Measurements from ENCODE around the gene SORCS2.

The SORCS2 gene

GRCh38 chr4:7382634-7383014 lies 190.3 kb downstream of the SORCS2 start:
- DNase-seq = no peak

GRCh38 chr4:7383266-7383665 lies 190.9 kb downstream of the SORCS2 start:
- DNase-seq = no peak

DNA sequence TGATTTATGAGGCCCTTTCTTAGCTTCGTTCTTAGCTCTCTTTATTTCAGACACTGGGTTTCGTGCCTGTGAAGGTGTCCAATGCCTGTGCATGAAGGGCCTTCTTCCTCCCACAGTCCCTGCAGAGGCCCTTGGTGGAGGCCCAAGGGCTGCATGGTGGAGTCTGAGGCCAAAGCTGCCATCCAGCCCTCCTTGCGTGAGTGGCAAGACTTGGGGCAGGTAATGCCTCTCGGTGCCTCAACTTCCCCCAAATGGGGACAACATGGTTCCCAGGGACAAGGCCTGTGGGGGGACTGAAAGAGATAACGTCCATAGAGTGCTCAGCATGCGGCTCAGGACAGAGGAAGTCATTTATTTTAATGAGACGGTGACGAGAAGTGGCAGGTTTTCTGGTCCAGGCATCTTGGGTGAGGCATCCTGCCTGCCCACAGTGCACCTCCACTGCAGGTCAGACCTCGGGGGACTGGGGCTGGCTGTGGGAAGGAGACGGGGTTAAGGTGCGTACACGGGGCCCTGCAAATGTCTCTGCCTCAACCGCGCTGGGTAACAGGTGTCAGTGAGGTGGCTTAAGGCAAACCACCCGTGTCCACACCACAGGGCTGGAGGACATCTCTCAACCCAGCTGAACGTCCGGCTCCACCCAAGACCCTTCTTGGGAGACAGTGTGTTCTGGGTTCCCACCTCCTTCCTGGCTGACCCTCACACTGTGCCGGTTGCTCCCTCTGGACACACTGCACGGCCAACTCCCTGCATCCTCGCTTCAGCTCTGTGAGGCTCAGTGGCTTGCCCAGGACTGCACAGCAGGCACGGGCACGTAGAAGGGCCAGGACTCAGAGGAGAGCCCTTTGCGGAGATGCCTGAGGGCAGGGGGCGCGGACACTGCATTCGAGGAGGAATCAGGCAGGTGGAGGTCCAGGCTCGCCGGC lies 191.9 kb downstream of the SORCS2 start:
- no peak for DNase-seq

DNA sequence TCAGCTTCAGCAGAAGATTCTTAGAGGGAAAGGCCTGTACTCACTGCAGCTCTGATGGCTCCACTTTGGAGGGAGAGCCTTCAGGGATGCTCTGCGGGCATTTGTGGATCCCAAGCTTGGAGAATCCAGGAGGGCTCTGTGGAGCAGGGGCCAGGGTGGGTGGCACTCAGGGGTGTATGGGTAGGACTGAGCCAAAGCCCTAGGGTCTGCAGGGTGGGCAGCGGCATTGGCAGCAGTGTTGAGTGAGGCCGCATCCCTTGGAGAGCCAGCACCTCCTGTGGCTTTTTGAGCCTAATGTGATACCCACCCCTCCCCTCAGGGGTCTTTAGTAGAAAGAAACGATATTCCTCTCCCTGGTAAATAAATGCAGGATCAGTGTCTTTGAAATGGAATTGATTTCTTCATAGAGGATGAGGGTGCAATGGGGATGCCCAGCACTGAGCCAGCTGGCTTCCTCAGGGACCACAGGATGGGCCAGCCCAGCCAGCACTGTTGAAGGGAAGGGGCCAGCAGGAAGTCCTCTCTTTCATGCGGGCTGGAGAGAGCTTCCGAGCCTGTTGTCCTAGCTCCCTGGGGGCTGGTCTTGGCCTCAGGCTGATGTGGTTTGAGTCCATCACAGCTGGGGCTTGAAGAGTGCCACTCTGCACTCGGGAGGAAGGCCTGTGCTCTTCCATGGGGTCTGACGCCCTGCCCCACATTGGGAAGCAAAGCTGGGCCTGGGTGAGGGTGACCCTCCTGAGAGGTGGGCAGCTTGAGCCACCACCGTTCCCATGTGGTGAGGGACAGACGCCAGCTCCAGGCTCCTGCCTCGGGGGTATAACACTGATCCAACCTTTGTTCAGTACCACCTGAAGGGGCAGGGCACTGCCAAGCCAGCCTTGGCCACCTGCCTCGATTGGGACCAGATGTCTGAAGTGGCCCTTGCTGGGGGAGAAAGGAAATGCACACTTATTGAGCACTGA lies 192.9 kb downstream of the SORCS2 start:
- no peak for DNase-seq

- no peak for DNase-seq
These were observed 195.6 kb downstream of the SORCS2 start for GRCh38 chr4:7387925-7388324.

- no peak for DNase-seq
These were observed 196.3 kb downstream of the SORCS2 start for GRCh38 chr4:7388627-7389026.

- no peak for DNase-seq
These were observed 196.9 kb downstream of the SORCS2 start for GRCh38 chr4:7389101-7389701.

GRCh38 chr4:7389719-7390118 lies 197.4 kb downstream of the SORCS2 start:
- DNase-seq = no peak

GRCh38 chr4:7390336-7390735 lies 198.0 kb downstream of the SORCS2 start:
- DNase-seq = no peak

GRCh38 chr4:7390906-7391636 lies 198.7 kb downstream of the SORCS2 start:
- DNase-seq = no peak

- no peak for DNase-seq
These were observed 199.5 kb downstream of the SORCS2 start for GRCh38 chr4:7391637-7392437.

DNA sequence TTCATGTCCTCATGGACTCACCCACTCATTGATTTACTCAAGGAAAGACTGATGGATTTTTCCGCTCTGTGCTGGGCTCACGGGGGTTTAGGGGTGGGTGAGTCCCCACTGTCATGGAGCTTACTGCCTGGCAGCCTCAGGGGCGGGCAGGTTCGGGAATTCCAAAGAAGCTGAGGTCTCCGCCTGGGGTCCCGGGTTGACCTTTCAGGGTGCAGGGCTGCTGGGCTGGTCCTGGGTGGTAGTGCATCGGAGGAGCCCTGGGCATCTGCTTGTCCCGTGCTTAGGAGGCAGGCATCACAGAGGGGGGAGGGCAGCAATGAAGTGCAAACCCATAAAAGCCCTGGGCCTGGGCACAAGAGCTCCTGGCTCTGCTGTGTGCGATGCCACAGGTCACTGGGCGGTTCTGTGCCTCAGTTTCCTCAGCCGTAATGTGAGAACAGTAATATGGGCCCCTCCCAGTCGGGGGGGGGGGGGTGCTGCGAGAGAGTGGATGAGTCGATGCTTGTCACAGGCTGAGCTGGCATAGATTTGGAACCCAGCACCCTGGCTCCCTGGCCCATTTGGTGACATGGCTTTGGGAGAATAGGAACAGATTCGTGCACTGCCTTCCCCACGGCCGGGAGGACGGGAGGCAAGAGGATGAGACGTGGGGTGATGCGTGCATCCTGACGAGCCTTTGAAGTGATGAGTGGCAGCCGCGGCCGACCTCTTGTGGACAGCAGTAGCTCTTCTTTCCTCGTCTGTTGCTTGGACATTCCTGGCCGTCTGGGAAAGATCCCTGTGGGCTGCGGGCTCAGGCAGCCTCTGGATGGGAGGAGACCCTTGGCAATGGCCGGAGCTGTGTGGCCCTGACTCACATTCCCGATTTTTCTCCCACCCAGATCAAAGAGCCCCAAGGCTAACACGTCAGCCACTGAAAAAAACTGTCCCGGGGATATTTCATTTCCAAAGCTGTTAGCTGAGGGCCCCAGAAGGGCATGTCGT lies 200.4 kb downstream of the SORCS2 start:
- no peak for DNase-seq

DNA sequence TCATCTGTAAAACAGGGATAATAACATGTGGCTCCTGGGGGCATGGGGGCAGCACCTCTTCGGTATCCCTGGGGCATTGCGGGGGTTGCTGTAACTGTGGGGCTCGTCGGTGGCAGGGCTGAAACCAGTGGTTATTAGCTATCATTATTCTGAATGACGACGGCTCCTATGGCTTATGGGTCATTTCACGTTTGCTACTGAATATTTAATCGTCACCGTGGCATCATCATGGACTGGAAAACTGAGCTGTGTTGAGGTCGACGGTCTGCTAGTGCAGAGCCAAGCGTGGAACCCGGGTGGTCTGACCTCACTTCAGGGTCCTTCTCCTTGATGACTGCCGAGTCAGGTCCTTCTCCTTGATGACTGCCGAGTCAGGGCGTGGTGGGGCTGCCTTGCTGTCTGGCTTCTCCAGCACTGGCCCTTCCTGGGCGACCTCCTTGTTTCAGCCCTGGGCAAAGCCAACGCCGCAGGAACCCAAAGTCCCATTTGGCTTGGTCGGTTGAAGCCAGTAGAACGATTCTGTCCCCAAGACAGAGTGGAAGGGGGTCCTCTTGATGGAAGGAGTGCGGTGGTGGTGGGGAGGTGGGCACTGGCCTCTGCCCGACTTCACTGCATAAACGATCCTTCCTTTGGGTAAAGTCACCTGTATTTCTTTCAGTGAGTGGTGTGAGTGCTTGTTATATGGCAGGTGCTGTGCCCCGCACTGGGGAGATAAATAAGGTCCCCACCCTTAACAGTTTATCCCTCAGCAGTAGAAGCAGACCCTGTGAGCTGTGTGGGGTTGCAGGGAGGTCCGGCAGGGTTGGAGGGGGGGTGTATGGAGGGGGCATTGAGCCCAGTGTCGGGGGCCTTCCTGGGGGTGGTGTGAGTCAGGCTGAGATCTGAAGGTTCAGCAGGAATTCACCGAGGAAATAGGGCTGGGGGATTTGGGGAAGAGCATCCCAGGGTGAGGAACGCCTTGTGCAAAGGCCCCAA lies 201.6 kb downstream of the SORCS2 start:
- DNase-seq = no peak

DNA sequence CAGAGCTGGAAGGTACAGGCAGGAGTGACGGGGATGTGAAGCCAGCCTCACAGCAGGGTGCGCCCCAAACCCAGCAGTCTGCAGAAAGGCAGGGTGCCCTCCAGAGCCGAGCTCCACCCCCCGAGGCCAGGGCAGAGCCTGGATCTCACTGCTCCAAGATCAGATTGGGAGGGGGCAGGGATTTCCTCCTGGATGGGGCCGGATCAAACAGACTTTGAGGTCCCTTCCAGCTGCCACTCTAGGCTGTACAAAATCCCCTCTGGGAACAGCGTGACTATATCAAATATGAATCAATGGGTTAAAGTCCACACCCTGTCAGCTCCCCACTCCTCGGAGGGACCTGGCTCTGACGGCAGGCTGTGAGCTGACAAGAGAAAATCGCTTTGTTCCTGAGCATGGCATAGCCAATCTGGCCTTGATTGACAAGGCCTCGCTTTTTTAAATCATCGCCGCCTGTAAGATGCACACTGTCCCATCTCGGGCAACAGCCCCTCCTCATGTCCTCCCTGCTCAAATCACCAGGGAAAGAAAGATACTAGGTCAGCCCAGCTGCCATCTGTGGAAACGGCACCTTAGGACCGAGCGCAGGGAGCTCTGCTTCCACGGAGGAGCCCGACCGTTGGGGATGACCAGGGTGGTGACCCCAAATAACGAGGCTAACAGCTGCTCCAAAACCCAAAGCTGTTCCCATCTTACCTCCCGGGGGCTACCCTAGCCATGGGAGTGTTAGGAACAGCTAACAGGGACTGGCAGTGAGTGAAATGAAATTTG lies 202.5 kb downstream of the SORCS2 start:
- no peak for DNase-seq

DNA sequence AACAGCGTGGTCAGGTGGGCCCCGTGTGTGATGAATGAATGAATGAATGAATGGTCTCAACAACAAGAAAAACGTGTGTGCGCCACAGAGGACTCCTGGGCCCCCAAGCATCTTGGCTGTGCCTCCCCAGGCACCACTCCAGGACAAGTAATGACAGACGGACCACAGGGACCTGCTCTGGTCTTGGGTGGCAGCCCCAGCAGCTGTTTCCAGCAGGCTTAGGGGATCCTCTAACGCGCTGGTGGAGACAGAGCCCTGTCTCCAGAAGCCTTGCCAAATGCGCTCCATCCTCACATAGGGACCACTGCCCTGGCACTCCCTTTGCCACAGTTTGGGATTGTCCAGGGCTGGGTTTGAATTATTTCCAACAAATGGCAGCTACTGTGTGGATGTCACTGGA lies 203.3 kb downstream of the SORCS2 start:
- no peak for DNase-seq

DNA sequence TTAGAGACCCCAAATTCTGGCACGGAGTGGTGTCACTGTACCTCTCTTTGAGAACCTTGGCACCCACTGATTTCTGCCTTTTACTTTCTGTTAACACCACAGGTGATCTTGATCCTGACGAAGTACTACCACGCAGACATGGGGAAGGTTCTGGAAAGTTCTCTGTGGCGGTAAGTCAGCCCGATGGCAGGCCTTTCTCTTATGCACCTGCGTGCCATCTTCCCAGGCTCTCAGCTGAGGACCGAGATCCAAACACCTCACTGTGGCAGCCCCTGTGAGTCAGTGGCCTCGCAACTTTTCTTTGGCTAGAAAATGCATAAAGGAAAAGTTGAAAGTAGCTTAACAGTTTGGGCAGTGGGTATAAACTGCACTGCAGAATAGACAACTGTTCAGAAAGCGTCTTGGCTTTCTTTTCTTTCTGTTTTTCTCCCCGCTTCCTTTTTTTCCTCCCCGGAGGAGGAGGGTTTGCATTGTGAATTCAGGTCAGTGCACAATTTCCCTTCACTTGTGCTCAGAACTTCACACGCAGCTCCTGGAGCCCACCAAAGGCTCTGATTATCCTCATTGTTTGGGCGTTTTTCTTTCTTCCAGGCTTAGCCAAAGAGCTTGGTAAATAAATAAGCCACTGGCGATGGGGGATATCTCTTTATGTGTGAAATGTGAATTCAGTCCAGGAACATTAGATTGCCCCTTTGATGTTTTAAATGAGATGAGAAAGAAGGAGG lies 204.0 kb downstream of the SORCS2 start:
- DNase-seq = no peak
